Keratinocyte (primary cell): ENCODE measurements around the gene OR51M1. TPM values are rescaled to one million over a fixed set of nuclear protein-coding genes. Genes with fewer than 3 reads are reported as not detected.

Experiments
- DNase-seq: peaks from one replicate; pipeline ENCODE4 v3.0.0-alpha.2; 2011; ENCODE audit warnings: low read depth, missing footprints, low spot score
- FAIRE-seq: peaks from 2 replicates; lab custom pipeline; 2011; peaks lifted over from hg19 to GRCh38; lab: Jason Lieb, UNC
- H2AFZ ChIP-seq: 2 replicates; pipeline ENCODE4 v1.6.0; 2012; ENCODE audit warnings: low read length, control low read depth, inconsistent platforms; ENCODE audit not compliant: control insufficient read depth
- H3K27ac ChIP-seq: 2 replicates; pipeline ENCODE4 v1.5.1; 2011; ENCODE audit warnings: low read length; ENCODE audit not compliant: control insufficient read depth, insufficient read depth
- H3K27me3 ChIP-seq: 3 replicates; pipeline ENCODE4 v1.6.0; 2011; ENCODE audit warnings: low read length; ENCODE audit not compliant: control insufficient read depth, insufficient read depth; ENCODE audit errors: extremely low read depth
- H3K36me3 ChIP-seq, 2 experiments: 2 replicates in 1 of 2; 3 replicates in 1 of 2; pipeline ENCODE4 v1.5.1; 2011; ENCODE audit warnings: low read length in 2 of 2, mild to moderate bottlenecking in 1 of 2; ENCODE audit not compliant: control insufficient read depth in 2 of 2, insufficient read depth in 2 of 2; ENCODE audit errors: extremely low read depth in 1 of 2
- H3K4me1 ChIP-seq: 3 replicates; pipeline ENCODE4 v1.5.1; 2011; ENCODE audit warnings: low read length; ENCODE audit not compliant: control insufficient read depth, insufficient read depth; ENCODE audit errors: extremely low read depth
- H3K4me2 ChIP-seq: 3 replicates; pipeline ENCODE4 v1.6.0; 2011; ENCODE audit warnings: low read depth, low read length; ENCODE audit not compliant: control insufficient read depth, insufficient read depth; ENCODE audit errors: extremely low read depth
- H3K4me3 ChIP-seq, 3 experiments: fragments of 200-600 bp in 1 of 3; sonication (generic) in 1 of 3; 2 replicates in 2 of 3; 3 replicates in 1 of 3; pipeline ENCODE4 v1.5.1; 2011 to 2016; ENCODE audit warnings: low read length in 3 of 3, mild to moderate bottlenecking in 3 of 3, control low read depth in 2 of 3, inconsistent platforms in 1 of 3, low read depth in 1 of 3, mixed read lengths in 1 of 3, mixed run types in 1 of 3, moderate library complexity in 1 of 3; ENCODE audit not compliant: control insufficient read depth in 2 of 3, insufficient read depth in 2 of 3; ENCODE audit errors: extremely low read depth in 1 of 3
- H3K79me2 ChIP-seq: 2 replicates; pipeline ENCODE4 v1.6.0; 2012; ENCODE audit warnings: low read length; ENCODE audit not compliant: control insufficient read depth, insufficient read depth
- H3K9ac ChIP-seq: 3 replicates; pipeline ENCODE4 v1.6.0; 2011; ENCODE audit warnings: low read length; ENCODE audit not compliant: control insufficient read depth, insufficient read depth; ENCODE audit errors: extremely low read depth
- H3K9me1 ChIP-seq: 3 replicates; pipeline ENCODE4 v1.6.0; 2011; ENCODE audit warnings: low read length; ENCODE audit not compliant: control insufficient read depth, insufficient read depth; ENCODE audit errors: extremely low read depth
- H3K9me3 ChIP-seq: 2 replicates; pipeline ENCODE4 v1.5.1; 2012; ENCODE audit warnings: low read depth, low read length; ENCODE audit not compliant: control insufficient read depth
- H4K20me1 ChIP-seq: 3 replicates; pipeline ENCODE4 v1.6.0; 2011; ENCODE audit warnings: low read length; ENCODE audit not compliant: control insufficient read depth, insufficient read depth; ENCODE audit errors: extremely low read depth
- EZH2 ChIP-seq: IDR thresholded peaks from one replicate; pipeline ENCODE4 v1.6.1; 2012; ENCODE audit warnings: inconsistent platforms, mild to moderate bottlenecking, low read length, moderate library complexity
- dilution Hi-C: fragments of 300-500 bp; cut with MboI; formaldehyde crosslinking; loops from one replicate; pipeline ENCODE4 v1.7.0; 2020; ENCODE audit warnings: low sequenced_read_pairs; ENCODE audit not compliant: extremely low pct_ligation_motif_present
- polyA plus RNA-seq, 5 experiments: library from polyadenylated mRNA; depleted of rRNA in 3 of 5; stranded (reverse) in 3 of 5; stranded (forward) in 1 of 5; unstranded in 1 of 5; fragments of >200 nt; gene quantifications; 1 replicate in 1 of 5; 2 replicates in 3 of 5; 3 replicates in 1 of 5; pipeline versions ENCODE4 v1.2.1 to v1.2.3, GENCODE V29; 2011 to 2012; ENCODE audit warnings: missing spikeins in 2 of 5, low read depth in 1 of 5, low replicate concordance in 1 of 5
- TF ChIP-seq, protein P1 (sequence below), 3 experiments: IDR thresholded peaks in 1 of 3; conservative IDR thresholded peaks in 1 of 3; optimal IDR thresholded peaks in 1 of 3; 2 replicates in 2 of 3; 3 replicates in 1 of 3; pipeline versions ENCODE3 to v1.5.1; 2011; ENCODE audit warnings: low read length in 3 of 3, mild to moderate bottlenecking in 3 of 3, moderate library complexity in 2 of 3, control low read depth in 1 of 3, inconsistent platforms in 1 of 3; ENCODE audit not compliant: insufficient read depth in 2 of 3; ENCODE audit errors: extremely low read depth in 1 of 3

OR51M1 gene
- polyA plus RNA-seq, 1 donor (not counting 4 experiments of a cell fraction or from before 2014, with no cell fraction given) = not detected

DNA sequence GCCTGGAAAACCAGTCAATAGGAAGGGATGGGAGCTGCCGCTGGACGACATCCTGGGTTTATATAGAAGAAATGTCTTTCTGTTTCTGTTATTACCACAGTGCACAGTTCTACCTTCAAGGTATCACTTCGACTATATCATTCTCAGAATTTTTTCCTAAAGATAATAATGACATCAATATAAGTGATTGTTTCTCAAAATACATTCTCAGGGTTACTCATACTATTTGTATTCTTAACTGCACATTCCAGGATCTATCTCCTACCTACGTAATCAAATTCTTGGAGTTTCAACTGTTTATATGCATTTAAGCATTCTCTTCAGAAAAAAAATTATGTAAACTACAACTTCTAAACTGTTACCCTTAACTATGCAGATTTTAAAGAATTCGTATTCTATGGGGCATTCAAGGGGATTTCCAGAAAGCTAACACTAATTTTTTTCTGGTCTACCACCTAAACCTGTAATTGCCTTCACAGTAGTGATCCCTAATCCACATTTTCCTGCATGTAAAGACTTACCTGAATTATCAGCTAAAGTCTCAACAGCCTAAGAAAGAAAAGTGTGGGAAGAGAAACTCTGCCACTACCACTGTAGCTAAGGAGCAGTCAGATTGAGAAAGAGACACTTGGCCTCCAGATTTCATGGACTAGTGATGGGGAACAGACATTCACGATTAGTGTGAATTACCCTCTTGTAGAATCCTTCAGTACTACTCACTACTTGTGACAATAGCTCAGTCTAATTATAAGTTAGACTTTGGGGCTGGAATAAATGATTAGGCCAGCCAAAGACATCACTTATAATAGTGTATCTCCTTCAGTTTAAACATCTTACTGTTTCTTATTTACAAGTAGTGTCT lies 39.9 kb upstream of the OR51M1 start, which contains the start of gene OR51B5:
Gene OR51B5, minus strand, starts transcription at position 51 of the 862 bp plus-strand sequence. Its CDS starts 0 bp downstream, at position 51.
- H3K9me1 ChIP-seq = no peaks in the 10 kb centered on the region
- H3K27me3 ChIP-seq = no peaks in the 10 kb centered on the region
- FAIRE-seq (no peak), DNase-seq (no peak)
- H3K4me1 ChIP-seq = no peaks in the 10 kb centered on the region
- no peaks in the 10 kb centered on the region for H3K9me3 ChIP-seq
- H3K9ac ChIP-seq = no peak within 1 kb of the TSS
- H3K4me2 ChIP-seq = no peak within 1 kb of the TSS
- dilution Hi-C loops = no loop called here
- no peak within 1 kb of the TSS for H2AFZ ChIP-seq
- no peak within 1 kb of the TSS for H3K27ac ChIP-seq
- H3K79me2 ChIP-seq = no peaks in the 10 kb centered on the region
- no peaks in the 10 kb centered on the region for H3K36me3 ChIP-seq
- H4K20me1 ChIP-seq = no peaks in the 10 kb centered on the region
- TF ChIP-seq, protein P1, sequence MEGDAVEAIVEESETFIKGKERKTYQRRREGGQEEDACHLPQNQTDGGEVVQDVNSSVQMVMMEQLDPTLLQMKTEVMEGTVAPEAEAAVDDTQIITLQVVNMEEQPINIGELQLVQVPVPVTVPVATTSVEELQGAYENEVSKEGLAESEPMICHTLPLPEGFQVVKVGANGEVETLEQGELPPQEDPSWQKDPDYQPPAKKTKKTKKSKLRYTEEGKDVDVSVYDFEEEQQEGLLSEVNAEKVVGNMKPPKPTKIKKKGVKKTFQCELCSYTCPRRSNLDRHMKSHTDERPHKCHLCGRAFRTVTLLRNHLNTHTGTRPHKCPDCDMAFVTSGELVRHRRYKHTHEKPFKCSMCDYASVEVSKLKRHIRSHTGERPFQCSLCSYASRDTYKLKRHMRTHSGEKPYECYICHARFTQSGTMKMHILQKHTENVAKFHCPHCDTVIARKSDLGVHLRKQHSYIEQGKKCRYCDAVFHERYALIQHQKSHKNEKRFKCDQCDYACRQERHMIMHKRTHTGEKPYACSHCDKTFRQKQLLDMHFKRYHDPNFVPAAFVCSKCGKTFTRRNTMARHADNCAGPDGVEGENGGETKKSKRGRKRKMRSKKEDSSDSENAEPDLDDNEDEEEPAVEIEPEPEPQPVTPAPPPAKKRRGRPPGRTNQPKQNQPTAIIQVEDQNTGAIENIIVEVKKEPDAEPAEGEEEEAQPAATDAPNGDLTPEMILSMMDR (optimal IDR thresholded peaks at IDR 0.05 in 1 of 3, IDR thresholded peaks at IDR 0.05 in 1 of 3, conservative IDR thresholded peaks at IDR 0.05 in 1 of 3; ENCODE audit: extremely low read depth in 1 of 3, insufficient read depth in 2 of 3, low read length in 3 of 3) = no peak
- TF ChIP-seq EZH2 = no peak
- H3K4me3 ChIP-seq = no peak within 1 kb of the TSS

DNA sequence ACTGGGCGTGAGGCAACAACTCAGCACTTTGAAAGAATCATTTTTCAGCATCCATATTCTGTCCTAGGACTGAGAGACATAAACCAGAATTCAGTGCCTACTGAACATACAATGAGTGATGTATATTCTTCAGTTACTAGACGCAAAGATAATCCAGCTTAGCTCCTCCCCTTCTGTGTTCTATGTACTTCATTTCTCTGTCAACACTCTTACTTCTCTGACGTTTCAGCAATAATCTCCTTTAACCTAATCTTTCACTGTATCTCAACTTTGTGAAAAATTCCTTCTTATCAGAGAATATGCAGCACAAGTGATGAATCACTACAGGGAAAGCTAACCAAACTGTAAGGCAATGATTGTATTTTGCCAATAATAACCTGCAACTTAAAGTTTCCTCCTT lies 37.8 kb upstream of the OR51M1 start:
- H3K4me2 ChIP-seq = no peak overlapping the region

More for the DNA sequence above, 37.8 kb upstream of the OR51M1 start:
- Histone ChIP-seq H3K9me3 (no peaks in the 10 kb centered on the region), H3K27me3 (no peaks in the 10 kb centered on the region), H3K4me3 (no peak overlapping the region), H4K20me1 (no peaks in the 10 kb centered on the region), H3K4me1 (no peaks in the 10 kb centered on the region), H3K9me1 (no peaks in the 10 kb centered on the region), H3K36me3 (no peaks in the 10 kb centered on the region), H3K27ac (no peak overlapping the region), H2AFZ (no peak overlapping the region), H3K9ac (no peak overlapping the region), H3K79me2 (no peaks in the 10 kb centered on the region)
- no peak for DNase-seq
- dilution Hi-C loops = no loop called here
- FAIRE-seq = no peak
- TF ChIP-seq EZH2 = no peak
- TF ChIP-seq, protein P1 (optimal IDR thresholded peaks at IDR 0.05 in 1 of 3, IDR thresholded peaks at IDR 0.05 in 1 of 3, conservative IDR thresholded peaks at IDR 0.05 in 1 of 3; ENCODE audit: extremely low read depth in 1 of 3, insufficient read depth in 2 of 3, low read length in 3 of 3) = no peak
